HUES64 (cell line): ENCODE measurements around the gene SEMA6B.

Source experiments
- H3K27ac ChIP-seq: 2 replicates; pipeline ENCODE4 v1.7.0; 2013; ENCODE audit warnings: low read depth, low read length, inconsistent platforms
- H3K27me3 ChIP-seq: 2 replicates; pipeline ENCODE4 v1.6.1; 2013; ENCODE audit warnings: mild to moderate bottlenecking, low read length; ENCODE audit not compliant: insufficient read depth
- H3K36me3 ChIP-seq: 2 replicates; pipeline ENCODE4 v1.6.1; 2013; ENCODE audit warnings: mild to moderate bottlenecking, low read length; ENCODE audit not compliant: insufficient read depth
- H3K4me1 ChIP-seq: 2 replicates; pipeline ENCODE4 v1.6.1; 2013; ENCODE audit warnings: mild to moderate bottlenecking, low read length, moderate library complexity; ENCODE audit not compliant: insufficient read depth
- H3K4me3 ChIP-seq: 2 replicates; pipeline ENCODE4 v1.5.1; 2013; ENCODE audit warnings: mild to moderate bottlenecking, low read length, moderate library complexity
- H3K9ac ChIP-seq: 2 replicates; pipeline ENCODE4 v1.6.1; 2013; ENCODE audit warnings: mild to moderate bottlenecking, low read depth, low read length
- H3K9me3 ChIP-seq: 2 replicates; pipeline ENCODE4 v1.6.1; 2013; ENCODE audit warnings: low read depth, low read length; ENCODE audit not compliant: insufficient read depth
- WGBS: fragments of 150-250, 120-280 bp; methylation state at CpG from one replicate; pipeline ENCODE4 v1.1.7; 2013; ENCODE audit warnings: missing lambda C conversion rate; 5-methylcytosine and 5-hydroxymethylcytosine counted together

The SEMA6B gene

GRCh38 chr19:4579389-4579788 lies 19.9 kb upstream of the SEMA6B start:
- WGBS: 70% methylated on average over 8 of the region's 8 CpGs
- no peak overlapping the region for H3K27ac ChIP-seq
- H3K9me3 ChIP-seq: no peaks in the 10 kb centered on the region
- H3K4me1 ChIP-seq: peaks cover 16% of the 10 kb centered on the region
- H3K9ac ChIP-seq: no peak overlapping the region
- peaks cover 18% of the 10 kb centered on the region for H3K27me3 ChIP-seq
- no peaks in the 10 kb centered on the region for H3K36me3 ChIP-seq
- H3K4me3 ChIP-seq: no peak overlapping the region; the same call in 1 of the 2 replicates

- H3K27ac ChIP-seq: no peak overlapping the region
- peaks cover 16% of the 10 kb centered on the region for H3K4me1 ChIP-seq
- H3K27me3 ChIP-seq: peaks cover 13% of the 10 kb centered on the region
- no peak overlapping the region for H3K9ac ChIP-seq
- no peak overlapping the region for H3K4me3 ChIP-seq
- no peaks in the 10 kb centered on the region for H3K36me3 ChIP-seq
- WGBS: 86% methylated on average over 11 of the region's 11 CpGs
- H3K9me3 ChIP-seq: no peaks in the 10 kb centered on the region
These were observed 19.2 kb upstream of the SEMA6B start for GRCh38 chr19:4578552-4579248.

GRCh38 chr19:4577020-4577782 lies 17.7 kb upstream of the SEMA6B start:
- Histone ChIP-seq H3K9me3 (no peaks in the 10 kb centered on the region), H3K27ac (no peak overlapping the region; the same call in 1 of the 2 replicates), H3K36me3 (no peaks in the 10 kb centered on the region), H3K27me3 (peaks cover 5% of the 10 kb centered on the region), H3K4me3 (no peak overlapping the region), H3K4me1 (peaks cover 16% of the 10 kb centered on the region), H3K9ac (no peak overlapping the region)
- 88% methylated on average over 5 of the region's 5 CpGs for WGBS

GRCh38 chr19:4576016-4576933 lies 16.8 kb upstream of the SEMA6B start:
- Histone ChIP-seq H3K4me3 (no peak overlapping the region), H3K9ac (no peak overlapping the region; the same call in 1 of the 2 replicates)

GRCh38 chr19:4575267-4576015 lies 16.0 kb upstream of the SEMA6B start:
- H3K27ac ChIP-seq: peak overlapping the region; percentile 97
- H3K27me3 ChIP-seq: no peaks in the 10 kb centered on the region
- peak overlapping the region; percentile 66 for H3K9ac ChIP-seq
- peaks cover 12% of the 10 kb centered on the region for H3K4me1 ChIP-seq
- H3K36me3 ChIP-seq: no peaks in the 10 kb centered on the region
- no peaks in the 10 kb centered on the region for H3K9me3 ChIP-seq
- peak overlapping the region; percentile 27 for H3K4me3 ChIP-seq
- WGBS: 21% methylated on average over 19 of the region's 19 CpGs

More at GRCh38 chr19:4576016-4576933, 16.8 kb upstream of the SEMA6B start:
- H3K27me3 ChIP-seq: no peaks in the 10 kb centered on the region
- H3K4me1 ChIP-seq: peaks cover 12% of the 10 kb centered on the region
- no peaks in the 10 kb centered on the region for H3K36me3 ChIP-seq
- H3K9me3 ChIP-seq: no peaks in the 10 kb centered on the region
- peak overlapping the region; percentile 97; the same call in 1 of the 2 replicates for H3K27ac ChIP-seq
- WGBS: 68% methylated on average over 17 of the region's 17 CpGs

GRCh38 chr19:4573682-4574081 lies 14.2 kb upstream of the SEMA6B start:
- no peaks in the 10 kb centered on the region for H3K9me3 ChIP-seq
- no peak overlapping the region for H3K9ac ChIP-seq
- no peaks in the 10 kb centered on the region for H3K36me3 ChIP-seq
- whole genome bisulfite sequencing: 85% methylated on average over 6 of the region's 6 CpGs
- no peak overlapping the region for H3K4me3 ChIP-seq
- no peak overlapping the region; the same call in 1 of the 2 replicates for H3K27ac ChIP-seq
- peaks cover 12% of the 10 kb centered on the region for H3K4me1 ChIP-seq
- no peaks in the 10 kb centered on the region for H3K27me3 ChIP-seq

GRCh38 chr19:4571305-4571917 lies 11.9 kb upstream of the SEMA6B start:
- no peaks in the 10 kb centered on the region for H3K27me3 ChIP-seq
- 88% methylated on average over 22 of the region's 22 CpGs for WGBS
- no peaks in the 10 kb centered on the region for H3K36me3 ChIP-seq
- no peak overlapping the region for H3K9ac ChIP-seq
- H3K4me1 ChIP-seq: peaks cover 12% of the 10 kb centered on the region
- H3K9me3 ChIP-seq: no peaks in the 10 kb centered on the region
- no peak overlapping the region for H3K27ac ChIP-seq
- H3K4me3 ChIP-seq: no peak overlapping the region

- WGBS: 91% methylated on average over 5 of the region's 5 CpGs
These were observed 11.4 kb upstream of the SEMA6B start for GRCh38 chr19:4570916-4571304.

GRCh38 chr19:4570402-4570801 lies 10.9 kb upstream of the SEMA6B start:
- Histone ChIP-seq H3K36me3 (no peaks in the 10 kb centered on the region), H3K9me3 (no peaks in the 10 kb centered on the region), H3K9ac (no peak overlapping the region), H3K4me1 (peaks cover 7% of the 10 kb centered on the region), H3K27me3 (no peaks in the 10 kb centered on the region), H3K27ac (no peak overlapping the region), H3K4me3 (no peak overlapping the region)
- WGBS: 94% methylated on average over 11 of the region's 11 CpGs

More at GRCh38 chr19:4570916-4571304, 11.4 kb upstream of the SEMA6B start:
- Histone ChIP-seq H3K27ac (no peak overlapping the region), H3K36me3 (no peaks in the 10 kb centered on the region), H3K4me3 (no peak overlapping the region), H3K4me1 (peaks cover 12% of the 10 kb centered on the region), H3K9ac (no peak overlapping the region), H3K9me3 (no peaks in the 10 kb centered on the region), H3K27me3 (no peaks in the 10 kb centered on the region)

- Histone ChIP-seq H3K4me1 (no peaks in the 10 kb centered on the region), H3K9me3 (no peaks in the 10 kb centered on the region), H3K27ac (no peak overlapping the region), H3K36me3 (no peaks in the 10 kb centered on the region), H3K9ac (no peak overlapping the region), H3K27me3 (no peaks in the 10 kb centered on the region), H3K4me3 (no peak overlapping the region)
- WGBS: 94% methylated on average over 7 of the region's 7 CpGs
These were observed 9.4 kb upstream of the SEMA6B start for GRCh38 chr19:4568886-4569285.
